HepG2 (cell line): ENCODE data around the gene ARSB. TPM values are rescaled to one million over a fixed set of nuclear protein-coding genes. Genes with fewer than 3 reads are reported as not detected.

Source experiments
- HNF4G ChIP-seq, 2 experiments: sonication (generic) in 1 of 2; formaldehyde crosslinking in 1 of 2; IDR thresholded peaks; 2 replicates each; pipeline versions ENCODE4 v1.4.0 to v1.6.1; 2011 to 2020; ENCODE audit warnings: borderline replicate concordance in 2 of 2, low read depth in 2 of 2, mild to moderate bottlenecking in 2 of 2, low read length in 1 of 2, missing genetic modification reagents in 1 of 2, moderate library complexity in 1 of 2
- IRF2 ChIP-seq: IDR thresholded peaks from 2 replicates; pipeline ENCODE4 v1.6.1; 2018; ENCODE audit warnings: missing genetic modification reagents, missing compliant biosample characterization
- KDM5A ChIP-seq: fragments of 200-600 bp; sonication (generic); IDR thresholded peaks from 2 replicates; pipeline ENCODE4 v1.7.0; 2018; ENCODE audit warnings: antibody characterized with exemption, mild to moderate bottlenecking, low read length, borderline replicate concordance
- KMT2B ChIP-seq: IDR thresholded peaks from 2 replicates; pipeline ENCODE4 v1.6.1; 2016; ENCODE audit warnings: missing genetic modification reagents, missing compliant biosample characterization
- NONO ChIP-seq, 2 experiments: fragments of 450-650 bp in 1 of 2; sonication (generic) in 1 of 2; formaldehyde crosslinking in 1 of 2; IDR thresholded peaks in 1 of 2; conservative IDR thresholded peaks in 1 of 2; 2 replicates each; pipeline versions ENCODE4 v1.6.1 to v1.8.0; 2017 to 2022; ENCODE audit warnings: mild to moderate bottlenecking in 1 of 2, missing genetic modification reagents in 1 of 2, moderate library complexity in 1 of 2
- PHB2 ChIP-seq: fragments of 450-650 bp; IDR thresholded peaks from 2 replicates; pipeline ENCODE4 v1.6.1; 2018; ENCODE audit not compliant: partially characterized antibody
- PHF21A ChIP-seq: sonication (generic); formaldehyde crosslinking; IDR thresholded peaks from 2 replicates; pipeline ENCODE4 v1.5.0; 2020; ENCODE audit warnings: mild to moderate bottlenecking, missing genetic modification reagents
- SALL2 ChIP-seq: sonication (generic); formaldehyde crosslinking; IDR thresholded peaks from 2 replicates; pipeline ENCODE4 v1.8.1; 2023; ENCODE audit warnings: mild to moderate bottlenecking, missing genetic modification reagents, inconsistent platforms
- SRY ChIP-seq: sonication (generic); formaldehyde crosslinking; IDR thresholded peaks from 2 replicates; pipeline ENCODE4 v1.8.0; 2022; ENCODE audit warnings: mild to moderate bottlenecking, missing genetic modification reagents
- ZFP62 ChIP-seq: sonication (generic); formaldehyde crosslinking; IDR thresholded peaks from 2 replicates; pipeline ENCODE4 v1.4.0; 2020; ENCODE audit warnings: missing genetic modification reagents
- ZNF20 ChIP-seq: sonication (generic); formaldehyde crosslinking; IDR thresholded peaks from 2 replicates; pipeline ENCODE4 v1.4.0; 2020; ENCODE audit warnings: mild to moderate bottlenecking, moderate library complexity, missing genetic modification reagents
- ZNF766 ChIP-seq: sonication (generic); formaldehyde crosslinking; IDR thresholded peaks from 2 replicates; pipeline ENCODE4 v1.5.0; 2020; ENCODE audit warnings: missing genetic modification reagents, borderline replicate concordance
- polyA plus RNA-seq, 8 experiments: library from polyadenylated mRNA; depleted of rRNA in 3 of 8; stranded (reverse) in 7 of 8; unstranded in 1 of 8; fragments of >200 nt; fragmentation: Illumina TruSeq in 4 of 8; extraction: Trizol in 4 of 8; gene quantifications; 2 replicates each; pipeline versions ENCODE4 v1.2.1 to v1.2.3, GENCODE V29; 2011 to 2016; ENCODE audit warnings: low read depth in 4 of 8, missing spikeins in 1 of 8, mixed read lengths in 1 of 8; ENCODE audit not compliant: insufficient read depth in 1 of 8
- total RNA-seq, 5 experiments: library from RNA; depleted of rRNA; stranded (reverse); fragments of >200 nt; fragmentation: Illumina TruSeq; extraction: Trizol; gene quantifications; 2 replicates each; pipeline ENCODE4 v1.2.3, GENCODE V29; 2016; ENCODE audit warnings: low read depth in 1 of 5
- TF ChIP-seq, protein P1 (sequence below): sonication (generic); formaldehyde crosslinking; IDR thresholded peaks from 2 replicates; pipeline ENCODE4 v1.4.0; 2020; ENCODE audit warnings: mild to moderate bottlenecking, missing genetic modification reagents
- TF ChIP-seq, protein P2 (sequence below): sonication (generic); formaldehyde crosslinking; IDR thresholded peaks from 2 replicates; pipeline ENCODE4 v1.8.0; 2022; ENCODE audit warnings: mild to moderate bottlenecking, missing genetic modification reagents, moderate library complexity
- TF ChIP-seq, protein P3 (sequence below): sonication (generic); formaldehyde crosslinking; IDR thresholded peaks from 2 replicates; pipeline ENCODE4 v1.8.0; 2022; ENCODE audit warnings: low read depth, missing genetic modification reagents
- TF ChIP-seq, protein P4 (sequence below): sonication (generic); formaldehyde crosslinking; IDR thresholded peaks from 2 replicates; pipeline ENCODE4 v1.4.0; 2020; ENCODE audit warnings: missing genetic modification reagents
- TF ChIP-seq, protein P5 (sequence below): IDR thresholded peaks from 2 replicates; pipeline ENCODE4 v1.6.1; 2018; ENCODE audit warnings: missing genetic modification reagents, mild to moderate bottlenecking, missing compliant biosample characterization

Gene ARSB
- total and polyA plus RNA-seq, 2 of the 13 experiments (the other 11 are each of a cell fraction or from before 2014, with no cell fraction given) = 52.6 to 66.4 TPM

DNA sequence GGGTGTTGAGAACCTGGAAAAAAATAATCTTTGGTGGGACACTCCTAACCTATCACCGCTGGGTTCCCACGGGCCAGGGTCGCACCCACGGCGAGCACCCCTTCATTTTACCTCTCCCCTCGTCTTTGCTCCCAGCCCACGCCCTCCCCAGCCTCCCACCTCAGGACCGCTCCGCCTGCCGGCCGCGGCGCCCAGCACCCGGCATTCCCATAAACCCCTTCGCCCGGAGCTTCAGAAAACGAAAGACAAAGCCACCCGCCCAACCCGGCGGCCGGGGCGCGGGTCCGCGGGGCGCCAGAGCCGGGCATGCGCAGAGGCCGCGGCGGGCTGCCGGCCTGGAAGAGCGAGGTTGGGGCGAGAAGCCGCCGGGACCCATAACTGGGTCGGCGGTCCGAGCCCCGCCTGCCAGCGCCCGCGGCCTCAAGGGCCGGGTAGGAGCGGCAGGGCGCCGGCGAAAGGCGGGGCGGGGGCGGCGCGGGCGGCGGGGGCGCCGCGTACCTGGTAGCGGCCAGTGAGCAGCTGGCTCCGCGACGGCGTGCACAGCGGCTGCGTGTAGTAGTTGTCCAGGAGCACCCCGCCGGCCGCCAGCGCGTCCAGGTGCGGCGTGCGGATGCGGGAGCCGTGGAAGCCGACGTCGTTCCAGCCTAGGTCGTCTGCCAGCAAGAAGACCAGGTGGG is 533 bp downstream of the ARSB start (continued):
- TF ChIP-seq, protein P1, sequence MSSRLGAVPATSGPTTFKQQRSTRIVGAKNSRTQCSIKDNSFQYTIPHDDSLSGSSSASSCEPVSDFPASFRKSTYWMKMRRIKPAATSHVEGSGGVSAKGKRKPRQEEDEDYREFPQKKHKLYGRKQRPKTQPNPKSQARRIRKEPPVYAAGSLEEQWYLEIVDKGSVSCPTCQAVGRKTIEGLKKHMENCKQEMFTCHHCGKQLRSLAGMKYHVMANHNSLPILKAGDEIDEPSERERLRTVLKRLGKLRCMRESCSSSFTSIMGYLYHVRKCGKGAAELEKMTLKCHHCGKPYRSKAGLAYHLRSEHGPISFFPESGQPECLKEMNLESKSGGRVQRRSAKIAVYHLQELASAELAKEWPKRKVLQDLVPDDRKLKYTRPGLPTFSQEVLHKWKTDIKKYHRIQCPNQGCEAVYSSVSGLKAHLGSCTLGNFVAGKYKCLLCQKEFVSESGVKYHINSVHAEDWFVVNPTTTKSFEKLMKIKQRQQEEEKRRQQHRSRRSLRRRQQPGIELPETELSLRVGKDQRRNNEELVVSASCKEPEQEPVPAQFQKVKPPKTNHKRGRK (CRISPR knock-in tag) = no peak
- 0 out of 2 replicates have a peak, but pooled peaks have one; percentile 19 for TF ChIP-seq ZNF766 (CRISPR knock-in tag)
- no peak for TF ChIP-seq HNF4G (IDR thresholded peaks at IDR 0.05; ENCODE audit: borderline replicate concordance, low read depth, low read length)
- TF ChIP-seq HNF4G (CRISPR knock-in tag; IDR thresholded peaks at IDR 0.05; ENCODE audit: borderline replicate concordance, low read depth) = no peak
- TF ChIP-seq KMT2B (CRISPR knock-in tag) = no peak; the same call in 1 of the 2 replicates
- TF ChIP-seq SRY = peak; percentile 80; the same call in 1 of the 2 replicates
- TF ChIP-seq PHF21A (CRISPR knock-in tag) = peak; percentile 54; the same call in 1 of the 2 replicates
- TF ChIP-seq, protein P2, sequence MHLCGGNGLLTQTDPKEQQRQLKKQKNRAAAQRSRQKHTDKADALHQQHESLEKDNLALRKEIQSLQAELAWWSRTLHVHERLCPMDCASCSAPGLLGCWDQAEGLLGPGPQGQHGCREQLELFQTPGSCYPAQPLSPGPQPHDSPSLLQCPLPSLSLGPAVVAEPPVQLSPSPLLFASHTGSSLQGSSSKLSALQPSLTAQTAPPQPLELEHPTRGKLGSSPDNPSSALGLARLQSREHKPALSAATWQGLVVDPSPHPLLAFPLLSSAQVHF (CRISPR knock-in tag) = 0 out of 2 replicates have a peak, but pooled peaks have one; percentile 32
- no peak for TF ChIP-seq ZNF20
- TF ChIP-seq NONO (IDR thresholded peaks at IDR 0.05) = no peak
- peak; percentile 44; the same call in 1 of the 2 replicates for TF ChIP-seq NONO (CRISPR knock-in tag; conservative IDR thresholded peaks at IDR 0.05)
- TF ChIP-seq, protein P3, sequence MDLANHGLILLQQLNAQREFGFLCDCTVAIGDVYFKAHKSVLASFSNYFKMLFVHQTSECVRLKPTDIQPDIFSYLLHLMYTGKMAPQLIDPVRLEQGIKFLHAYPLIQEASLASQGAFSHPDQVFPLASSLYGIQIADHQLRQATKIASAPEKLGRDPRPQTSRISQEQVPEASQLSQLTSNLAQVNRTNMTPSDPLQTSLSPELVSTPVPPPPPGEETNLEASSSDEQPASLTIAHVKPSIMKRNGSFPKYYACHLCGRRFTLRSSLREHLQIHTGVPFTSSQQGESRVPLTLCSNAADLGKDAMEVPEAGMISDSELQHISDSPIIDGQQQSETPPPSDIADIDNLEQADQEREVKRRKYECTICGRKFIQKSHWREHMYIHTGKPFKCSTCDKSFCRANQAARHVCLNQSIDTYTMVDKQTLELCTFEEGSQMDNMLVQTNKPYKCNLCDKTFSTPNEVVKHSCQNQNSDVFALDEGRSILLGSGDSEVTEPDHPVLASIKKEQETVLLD = peak; percentile 63; the same call in 1 of the 2 replicates
- TF ChIP-seq IRF2 (CRISPR knock-in tag) = peak; percentile 36; the same call in 1 of the 2 replicates
- no peak for TF ChIP-seq ZFP62 (CRISPR knock-in tag)
- no peak for TF ChIP-seq PHB2
- no peak for TF ChIP-seq KDM5A
- TF ChIP-seq, protein P4, sequence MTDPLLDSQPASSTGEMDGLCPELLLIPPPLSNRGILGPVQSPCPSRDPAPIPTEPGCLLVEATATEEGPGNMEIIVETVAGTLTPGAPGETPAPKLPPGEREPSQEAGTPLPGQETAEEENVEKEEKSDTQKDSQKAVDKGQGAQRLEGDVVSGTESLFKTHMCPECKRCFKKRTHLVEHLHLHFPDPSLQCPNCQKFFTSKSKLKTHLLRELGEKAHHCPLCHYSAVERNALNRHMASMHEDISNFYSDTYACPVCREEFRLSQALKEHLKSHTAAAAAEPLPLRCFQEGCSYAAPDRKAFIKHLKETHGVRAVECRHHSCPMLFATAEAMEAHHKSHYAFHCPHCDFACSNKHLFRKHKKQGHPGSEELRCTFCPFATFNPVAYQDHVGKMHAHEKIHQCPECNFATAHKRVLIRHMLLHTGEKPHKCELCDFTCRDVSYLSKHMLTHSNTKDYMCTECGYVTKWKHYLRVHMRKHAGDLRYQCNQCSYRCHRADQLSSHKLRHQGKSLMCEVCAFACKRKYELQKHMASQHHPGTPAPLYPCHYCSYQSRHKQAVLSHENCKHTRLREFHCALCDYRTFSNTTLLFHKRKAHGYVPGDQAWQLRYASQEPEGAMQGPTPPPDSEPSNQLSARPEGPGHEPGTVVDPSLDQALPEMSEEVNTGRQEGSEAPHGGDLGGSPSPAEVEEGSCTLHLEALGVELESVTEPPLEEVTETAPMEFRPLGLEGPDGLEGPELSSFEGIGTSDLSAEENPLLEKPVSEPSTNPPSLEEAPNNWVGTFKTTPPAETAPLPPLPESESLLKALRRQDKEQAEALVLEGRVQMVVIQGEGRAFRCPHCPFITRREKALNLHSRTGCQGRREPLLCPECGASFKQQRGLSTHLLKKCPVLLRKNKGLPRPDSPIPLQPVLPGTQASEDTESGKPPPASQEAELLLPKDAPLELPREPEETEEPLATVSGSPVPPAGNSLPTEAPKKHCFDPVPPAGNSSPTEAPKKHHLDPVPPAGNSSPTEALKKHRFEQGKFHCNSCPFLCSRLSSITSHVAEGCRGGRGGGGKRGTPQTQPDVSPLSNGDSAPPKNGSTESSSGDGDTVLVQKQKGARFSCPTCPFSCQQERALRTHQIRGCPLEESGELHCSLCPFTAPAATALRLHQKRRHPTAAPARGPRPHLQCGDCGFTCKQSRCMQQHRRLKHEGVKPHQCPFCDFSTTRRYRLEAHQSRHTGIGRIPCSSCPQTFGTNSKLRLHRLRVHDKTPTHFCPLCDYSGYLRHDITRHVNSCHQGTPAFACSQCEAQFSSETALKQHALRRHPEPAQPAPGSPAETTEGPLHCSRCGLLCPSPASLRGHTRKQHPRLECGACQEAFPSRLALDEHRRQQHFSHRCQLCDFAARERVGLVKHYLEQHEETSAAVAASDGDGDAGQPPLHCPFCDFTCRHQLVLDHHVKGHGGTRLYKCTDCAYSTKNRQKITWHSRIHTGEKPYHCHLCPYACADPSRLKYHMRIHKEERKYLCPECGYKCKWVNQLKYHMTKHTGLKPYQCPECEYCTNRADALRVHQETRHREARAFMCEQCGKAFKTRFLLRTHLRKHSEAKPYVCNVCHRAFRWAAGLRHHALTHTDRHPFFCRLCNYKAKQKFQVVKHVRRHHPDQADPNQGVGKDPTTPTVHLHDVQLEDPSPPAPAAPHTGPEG (CRISPR knock-in tag) = 0 out of 2 replicates have a peak, but pooled peaks have one; percentile 57
- TF ChIP-seq, protein P5, sequence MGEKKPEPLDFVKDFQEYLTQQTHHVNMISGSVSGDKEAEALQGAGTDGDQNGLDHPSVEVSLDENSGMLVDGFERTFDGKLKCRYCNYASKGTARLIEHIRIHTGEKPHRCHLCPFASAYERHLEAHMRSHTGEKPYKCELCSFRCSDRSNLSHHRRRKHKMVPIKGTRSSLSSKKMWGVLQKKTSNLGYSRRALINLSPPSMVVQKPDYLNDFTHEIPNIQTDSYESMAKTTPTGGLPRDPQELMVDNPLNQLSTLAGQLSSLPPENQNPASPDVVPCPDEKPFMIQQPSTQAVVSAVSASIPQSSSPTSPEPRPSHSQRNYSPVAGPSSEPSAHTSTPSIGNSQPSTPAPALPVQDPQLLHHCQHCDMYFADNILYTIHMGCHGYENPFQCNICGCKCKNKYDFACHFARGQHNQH (CRISPR knock-in tag) = no peak
- 0 out of 2 replicates have a peak, but pooled peaks have one; percentile 32 for TF ChIP-seq SALL2 (CRISPR knock-in tag)
